ENCODE data around the gene RXRA. TPM values are rescaled to one million over a fixed set of nuclear protein-coding genes. Genes with fewer than 3 reads are reported as not detected.

The RXRA gene
- polyA plus RNA-seq, 3 donors: 15.8 to 91.0 (median 23.2) TPM

DNA sequence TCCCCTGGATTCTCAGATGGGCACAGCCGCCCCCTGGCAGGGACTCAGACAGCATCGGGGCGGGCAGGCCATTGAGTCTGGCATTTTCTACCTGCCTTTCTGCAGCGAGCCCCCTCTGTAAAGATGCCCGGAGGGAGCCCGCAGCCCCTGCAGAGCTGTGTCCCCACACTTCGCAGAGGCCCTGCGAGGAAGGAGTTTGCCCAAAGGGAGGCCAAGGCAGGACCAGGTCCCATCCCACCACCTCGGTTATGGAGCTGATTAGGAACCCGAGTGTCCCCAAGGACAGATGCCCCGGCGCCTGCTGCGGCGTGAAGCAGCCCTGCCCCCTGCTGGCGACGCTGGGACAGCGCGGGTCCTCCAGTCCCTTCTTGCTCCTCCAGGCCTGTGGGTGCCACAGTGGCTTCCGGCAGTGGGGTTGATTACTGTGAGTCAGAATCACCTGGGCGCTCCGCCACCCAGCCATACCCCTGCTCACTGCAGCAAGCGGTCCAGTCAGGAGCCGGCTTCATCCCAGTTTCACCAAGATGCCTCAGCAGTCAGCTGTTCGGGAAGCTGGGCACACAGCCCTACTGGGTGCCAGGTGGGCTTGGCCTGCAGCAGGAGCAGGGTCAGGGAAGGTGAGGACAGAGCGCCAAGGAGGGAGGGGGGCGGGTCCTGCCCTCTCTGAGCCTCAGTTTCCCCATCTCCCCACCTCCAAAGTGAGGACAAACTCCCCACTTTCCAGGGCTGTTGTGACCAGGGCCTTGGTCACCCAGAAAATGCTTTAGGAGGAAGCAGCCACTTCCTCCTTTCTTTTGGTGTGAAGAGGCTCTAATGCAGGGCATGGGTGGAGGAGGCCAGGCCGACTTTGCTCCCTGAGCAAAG, 117.2 kb downstream of the RXRA start:
- Histone ChIP-seq H2AFZ (ENCODE audit: insufficient read depth, low read depth, low read length, poor library complexity, severe bottlenecking) (no peak overlapping the region), H3K4me3 (replicated peaks in 1 of 3; ENCODE audit: low read depth in 2 of 3, low read length in 3 of 3) (peak overlapping the region in 1 of 3 experiments; percentile 45), H3K9ac (ENCODE audit: insufficient read depth, low read length, poor library complexity, severe bottlenecking) (peak overlapping the region; percentile 53), H3K79me2 (ENCODE audit: insufficient read depth, low read length) (no peaks in the 10 kb centered on the region), H3K27me3 (ENCODE audit: control insufficient read depth in 2 of 2, insufficient read depth in 2 of 2, low read length in 2 of 2) (no peaks in the 10 kb centered on the region), H3K4me1 (ENCODE audit: control insufficient read depth in 1 of 2, insufficient read depth in 2 of 2, low read length in 2 of 2) (peaks cover 50 to 58% of the 10 kb centered on the region in 2 donors), H3K4me2 (replicated peaks; ENCODE audit: extremely low read depth, low read length, poor library complexity, severe bottlenecking) (peak overlapping the region; percentile 56), H4K20me1 (ENCODE audit: insufficient read depth, low read length) (peaks cover 50% of the 10 kb centered on the region), H3K27ac (ENCODE audit: low read depth in 1 of 2, low read length in 2 of 2) (peak overlapping the region; percentile 80 to 81), H3K9me3 (replicated peaks in 1 of 2; ENCODE audit: control insufficient read depth in 1 of 2, insufficient read depth in 1 of 2, low read length in 2 of 2) (peaks cover 6 to 17% of the 10 kb centered on the region in 2 donors), H3K36me3 (replicated peaks in 1 of 2; ENCODE audit: control insufficient read depth in 1 of 2, insufficient read depth in 2 of 2, low read length in 2 of 2) (peaks cover 6 to 7% of the 10 kb centered on the region in 2 donors)
- Mint-ChIP-seq H3K4me1 (peaks cover 57% of the 10 kb centered on the region), H3K36me3 (peaks cover 6 to 14% of the 10 kb centered on the region in 2 donors), H3K9me3 (peaks cover 9 to 19% (median 13%) of the 10 kb centered on the region in 7 donors), H3K4me3 (peak overlapping the region; percentile 20 to 55), H3K27ac (peak overlapping the region; percentile 77 to 90 (median 87)), H3K27me3 (ENCODE audit: low read depth in 3 of 3) (peaks cover 2 to 17% (median 5%) of the 10 kb centered on the region in 3 donors)
- intact Hi-C loops (cut with micrococcal nuclease): loop anchor here (1.0 to 10.0 kb wide), 7 partner anchors 33 to 273 kb away; partner anchors contain the start of gene RXRA (in 1 of the 2)
- TF ChIP-seq, protein P1, sequence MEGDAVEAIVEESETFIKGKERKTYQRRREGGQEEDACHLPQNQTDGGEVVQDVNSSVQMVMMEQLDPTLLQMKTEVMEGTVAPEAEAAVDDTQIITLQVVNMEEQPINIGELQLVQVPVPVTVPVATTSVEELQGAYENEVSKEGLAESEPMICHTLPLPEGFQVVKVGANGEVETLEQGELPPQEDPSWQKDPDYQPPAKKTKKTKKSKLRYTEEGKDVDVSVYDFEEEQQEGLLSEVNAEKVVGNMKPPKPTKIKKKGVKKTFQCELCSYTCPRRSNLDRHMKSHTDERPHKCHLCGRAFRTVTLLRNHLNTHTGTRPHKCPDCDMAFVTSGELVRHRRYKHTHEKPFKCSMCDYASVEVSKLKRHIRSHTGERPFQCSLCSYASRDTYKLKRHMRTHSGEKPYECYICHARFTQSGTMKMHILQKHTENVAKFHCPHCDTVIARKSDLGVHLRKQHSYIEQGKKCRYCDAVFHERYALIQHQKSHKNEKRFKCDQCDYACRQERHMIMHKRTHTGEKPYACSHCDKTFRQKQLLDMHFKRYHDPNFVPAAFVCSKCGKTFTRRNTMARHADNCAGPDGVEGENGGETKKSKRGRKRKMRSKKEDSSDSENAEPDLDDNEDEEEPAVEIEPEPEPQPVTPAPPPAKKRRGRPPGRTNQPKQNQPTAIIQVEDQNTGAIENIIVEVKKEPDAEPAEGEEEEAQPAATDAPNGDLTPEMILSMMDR (IDR thresholded peaks at IDR 0.05): peak; percentile 99
- DNase-seq: peak; percentile 81 to 91 (median 85)
- WGBS (ENCODE audit: insufficient coverage): 21% methylated on average over 23 of the region's 27 CpGs

DNA sequence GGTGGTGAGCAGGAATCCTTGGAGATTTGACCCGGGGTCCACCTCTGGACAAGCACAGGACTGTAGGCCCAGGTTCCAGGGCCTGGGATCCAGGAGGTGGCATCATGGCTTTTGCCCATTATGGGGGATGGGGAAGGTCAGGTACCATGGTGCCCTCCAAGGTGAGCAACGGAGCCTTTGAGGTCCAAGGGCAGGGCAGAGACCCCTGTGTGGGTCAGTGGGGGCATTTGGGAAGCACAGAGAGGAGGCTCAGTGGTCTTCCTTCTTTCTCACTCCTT, 117.7 kb downstream of the RXRA start:
- Mint-ChIP-seq H3K36me3 (peaks cover 3 to 13% of the 10 kb centered on the region in 2 donors), H3K27ac (peak overlapping the region; percentile 77 to 90 (median 87)), H3K9me3 (peaks cover 14 to 24% (median 18%) of the 10 kb centered on the region in 7 donors), H3K4me1 (peaks cover 54% of the 10 kb centered on the region), H3K4me3 (no peak overlapping the region), H3K27me3 (ENCODE audit: low read depth in 3 of 3) (peaks cover 2 to 17% (median 5%) of the 10 kb centered on the region in 3 donors)
- Histone ChIP-seq H2AFZ (ENCODE audit: insufficient read depth, low read depth, low read length, poor library complexity, severe bottlenecking) (no peak overlapping the region), H3K27me3 (ENCODE audit: control insufficient read depth in 2 of 2, insufficient read depth in 2 of 2, low read length in 2 of 2) (no peaks in the 10 kb centered on the region), H3K4me1 (ENCODE audit: control insufficient read depth in 1 of 2, insufficient read depth in 2 of 2, low read length in 2 of 2) (peaks cover 48 to 52% of the 10 kb centered on the region in 2 donors), H4K20me1 (ENCODE audit: insufficient read depth, low read length) (peaks cover 44% of the 10 kb centered on the region), H3K79me2 (ENCODE audit: insufficient read depth, low read length) (no peaks in the 10 kb centered on the region), H3K9ac (ENCODE audit: insufficient read depth, low read length, poor library complexity, severe bottlenecking) (no peak overlapping the region), H3K4me3 (replicated peaks in 1 of 3; ENCODE audit: low read depth in 2 of 3, low read length in 3 of 3) (peak overlapping the region in 1 of 3 experiments; percentile 45), H3K36me3 (replicated peaks in 1 of 2; ENCODE audit: control insufficient read depth in 1 of 2, insufficient read depth in 2 of 2, low read length in 2 of 2) (peaks cover under 1 to 5% of the 10 kb centered on the region in 2 donors), H3K27ac (ENCODE audit: low read depth in 1 of 2, low read length in 2 of 2) (peak overlapping the region; percentile 80 to 81), H3K4me2 (replicated peaks; ENCODE audit: extremely low read depth, low read length, poor library complexity, severe bottlenecking) (peak overlapping the region; percentile 56), H3K9me3 (replicated peaks in 1 of 2; ENCODE audit: control insufficient read depth in 1 of 2, insufficient read depth in 1 of 2, low read length in 2 of 2) (peaks cover 12 to 22% of the 10 kb centered on the region in 2 donors)
- intact Hi-C loops (cut with micrococcal nuclease): loop anchor here (5.0 to 10.0 kb wide), 4 partner anchors 37 to 221 kb away; partner anchors contain the start of gene RXRA (in 1 of the 2)
- 75% methylated on average over 1 of the region's 2 CpGs for WGBS (ENCODE audit: insufficient coverage)
- TF ChIP-seq, protein P1 (IDR thresholded peaks at IDR 0.05): no peak
- DNase-seq: no peak
